Measurements from ENCODE around the gene EMP3. TPM values are rescaled to one million over a fixed set of nuclear protein-coding genes. Genes with fewer than 3 reads are reported as not detected.

EMP3 gene
- total and polyA plus RNA-seq, 2 of the 13 experiments (the other 11 are each of a cell fraction or from before 2014, with no cell fraction given), result 2.2 to 7.8 TPM

DNA sequence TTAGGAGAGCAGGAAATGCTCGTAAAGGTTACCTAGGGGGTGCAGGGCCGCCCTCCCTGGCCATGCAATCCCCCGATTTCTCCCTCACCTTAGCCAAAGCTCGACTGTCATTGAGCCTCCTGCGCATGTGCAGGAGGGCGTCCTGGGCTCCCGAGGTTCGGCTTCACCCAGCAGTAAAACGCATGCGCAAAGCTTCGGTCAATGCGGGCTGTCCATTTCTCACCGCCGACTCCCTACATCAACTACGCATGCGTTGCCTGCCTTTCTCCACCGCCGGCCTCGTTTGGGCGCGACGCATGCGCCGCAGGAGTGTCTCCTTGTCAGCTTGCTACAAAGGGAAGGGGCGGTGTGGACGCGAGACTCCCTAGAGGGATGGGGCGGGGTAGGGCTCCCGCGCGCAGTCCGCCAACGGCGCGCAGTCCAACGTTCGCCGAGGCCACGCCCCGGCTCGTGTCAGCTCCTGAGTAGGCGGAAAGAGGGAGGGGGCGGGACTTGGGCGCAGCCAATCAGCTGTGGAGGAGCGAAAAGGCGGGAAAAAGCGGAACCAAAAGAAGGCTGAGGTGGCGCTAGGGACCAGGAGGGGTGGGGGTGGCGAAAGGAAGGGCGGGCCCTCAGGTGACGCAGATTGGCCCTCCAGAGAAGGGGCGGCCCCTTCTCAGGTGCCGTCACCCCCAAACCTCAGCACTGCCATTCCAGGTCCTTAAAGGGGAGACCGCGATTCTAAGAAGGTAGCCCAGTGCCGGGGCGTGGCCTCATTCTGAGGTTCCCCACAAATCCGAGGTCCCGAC is 38.7 kb downstream of the EMP3 start, which contains the start of the genes SYNGR4 and TMEM143 (continued):
- TF ChIP-seq AGO2 (optimal IDR thresholded peaks at IDR 0.05; ENCODE audit: low read depth, low read length) (peak; percentile 28), GFI1 (CRISPR knock-in tag; IDR thresholded peaks at IDR 0.05; ENCODE audit: borderline replicate concordance) (no peak), CREM (IDR thresholded peaks at IDR 0.05) (no peak), CREM (CRISPR knock-in tag; IDR thresholded peaks at IDR 0.05) (no peak), MXI1 (IDR thresholded peaks at IDR 0.05; ENCODE audit: borderline replicate concordance, low read depth, low read length) (no peak; the same call in 2 of the 3 replicates), ZNF296 (CRISPR knock-in tag; conservative IDR thresholded peaks at IDR 0.05) (no peak), ADNP (CRISPR knock-in tag; IDR thresholded peaks at IDR 0.05) (no peak)
- TF ChIP-seq, protein P1, sequence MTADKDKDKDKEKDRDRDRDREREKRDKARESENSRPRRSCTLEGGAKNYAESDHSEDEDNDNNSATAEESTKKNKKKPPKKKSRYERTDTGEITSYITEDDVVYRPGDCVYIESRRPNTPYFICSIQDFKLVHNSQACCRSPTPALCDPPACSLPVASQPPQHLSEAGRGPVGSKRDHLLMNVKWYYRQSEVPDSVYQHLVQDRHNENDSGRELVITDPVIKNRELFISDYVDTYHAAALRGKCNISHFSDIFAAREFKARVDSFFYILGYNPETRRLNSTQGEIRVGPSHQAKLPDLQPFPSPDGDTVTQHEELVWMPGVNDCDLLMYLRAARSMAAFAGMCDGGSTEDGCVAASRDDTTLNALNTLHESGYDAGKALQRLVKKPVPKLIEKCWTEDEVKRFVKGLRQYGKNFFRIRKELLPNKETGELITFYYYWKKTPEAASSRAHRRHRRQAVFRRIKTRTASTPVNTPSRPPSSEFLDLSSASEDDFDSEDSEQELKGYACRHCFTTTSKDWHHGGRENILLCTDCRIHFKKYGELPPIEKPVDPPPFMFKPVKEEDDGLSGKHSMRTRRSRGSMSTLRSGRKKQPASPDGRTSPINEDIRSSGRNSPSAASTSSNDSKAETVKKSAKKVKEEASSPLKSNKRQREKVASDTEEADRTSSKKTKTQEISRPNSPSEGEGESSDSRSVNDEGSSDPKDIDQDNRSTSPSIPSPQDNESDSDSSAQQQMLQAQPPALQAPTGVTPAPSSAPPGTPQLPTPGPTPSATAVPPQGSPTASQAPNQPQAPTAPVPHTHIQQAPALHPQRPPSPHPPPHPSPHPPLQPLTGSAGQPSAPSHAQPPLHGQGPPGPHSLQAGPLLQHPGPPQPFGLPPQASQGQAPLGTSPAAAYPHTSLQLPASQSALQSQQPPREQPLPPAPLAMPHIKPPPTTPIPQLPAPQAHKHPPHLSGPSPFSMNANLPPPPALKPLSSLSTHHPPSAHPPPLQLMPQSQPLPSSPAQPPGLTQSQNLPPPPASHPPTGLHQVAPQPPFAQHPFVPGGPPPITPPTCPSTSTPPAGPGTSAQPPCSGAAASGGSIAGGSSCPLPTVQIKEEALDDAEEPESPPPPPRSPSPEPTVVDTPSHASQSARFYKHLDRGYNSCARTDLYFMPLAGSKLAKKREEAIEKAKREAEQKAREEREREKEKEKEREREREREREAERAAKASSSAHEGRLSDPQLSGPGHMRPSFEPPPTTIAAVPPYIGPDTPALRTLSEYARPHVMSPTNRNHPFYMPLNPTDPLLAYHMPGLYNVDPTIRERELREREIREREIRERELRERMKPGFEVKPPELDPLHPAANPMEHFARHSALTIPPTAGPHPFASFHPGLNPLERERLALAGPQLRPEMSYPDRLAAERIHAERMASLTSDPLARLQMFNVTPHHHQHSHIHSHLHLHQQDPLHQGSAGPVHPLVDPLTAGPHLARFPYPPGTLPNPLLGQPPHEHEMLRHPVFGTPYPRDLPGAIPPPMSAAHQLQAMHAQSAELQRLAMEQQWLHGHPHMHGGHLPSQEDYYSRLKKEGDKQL (CRISPR knock-in tag; IDR thresholded peaks at IDR 0.05; ENCODE audit: low read depth), result no peak
- TF ChIP-seq, protein P2, sequence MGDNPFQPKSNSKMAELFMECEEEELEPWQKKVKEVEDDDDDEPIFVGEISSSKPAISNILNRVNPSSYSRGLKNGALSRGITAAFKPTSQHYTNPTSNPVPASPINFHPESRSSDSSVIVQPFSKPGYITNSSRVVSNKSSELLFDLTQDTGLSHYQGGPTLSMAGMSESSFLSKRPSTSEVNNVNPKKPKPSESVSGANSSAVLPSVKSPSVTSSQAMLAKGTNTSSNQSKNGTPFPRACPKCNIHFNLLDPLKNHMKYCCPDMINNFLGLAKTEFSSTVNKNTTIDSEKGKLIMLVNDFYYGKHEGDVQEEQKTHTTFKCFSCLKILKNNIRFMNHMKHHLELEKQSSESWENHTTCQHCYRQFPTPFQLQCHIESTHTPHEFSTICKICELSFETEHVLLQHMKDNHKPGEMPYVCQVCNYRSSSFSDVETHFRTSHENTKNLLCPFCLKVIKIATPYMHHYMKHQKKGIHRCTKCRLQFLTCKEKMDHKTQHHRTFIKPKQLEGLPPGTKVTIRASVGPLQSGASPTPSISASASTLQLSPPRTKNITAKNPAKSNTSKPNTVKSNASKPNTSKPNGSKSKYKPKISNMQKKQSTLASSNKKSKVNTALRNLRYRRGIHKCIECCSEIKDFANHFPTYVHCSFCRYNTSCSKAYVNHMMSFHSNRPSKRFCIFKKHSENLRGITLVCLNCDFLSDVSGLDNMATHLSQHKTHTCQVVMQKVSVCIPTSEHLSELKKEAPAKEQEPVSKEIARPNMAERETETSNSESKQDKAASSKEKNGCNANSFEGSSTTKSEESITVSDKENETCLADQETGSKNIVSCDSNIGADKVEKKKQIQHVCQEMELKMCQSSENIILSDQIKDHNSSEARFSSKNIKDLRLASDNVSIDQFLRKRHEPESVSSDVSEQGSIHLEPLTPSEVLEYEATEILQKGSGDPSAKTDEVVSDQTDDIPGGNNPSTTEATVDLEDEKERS (CRISPR knock-in tag; IDR thresholded peaks at IDR 0.05), result no peak
- TF ChIP-seq, protein P3, sequence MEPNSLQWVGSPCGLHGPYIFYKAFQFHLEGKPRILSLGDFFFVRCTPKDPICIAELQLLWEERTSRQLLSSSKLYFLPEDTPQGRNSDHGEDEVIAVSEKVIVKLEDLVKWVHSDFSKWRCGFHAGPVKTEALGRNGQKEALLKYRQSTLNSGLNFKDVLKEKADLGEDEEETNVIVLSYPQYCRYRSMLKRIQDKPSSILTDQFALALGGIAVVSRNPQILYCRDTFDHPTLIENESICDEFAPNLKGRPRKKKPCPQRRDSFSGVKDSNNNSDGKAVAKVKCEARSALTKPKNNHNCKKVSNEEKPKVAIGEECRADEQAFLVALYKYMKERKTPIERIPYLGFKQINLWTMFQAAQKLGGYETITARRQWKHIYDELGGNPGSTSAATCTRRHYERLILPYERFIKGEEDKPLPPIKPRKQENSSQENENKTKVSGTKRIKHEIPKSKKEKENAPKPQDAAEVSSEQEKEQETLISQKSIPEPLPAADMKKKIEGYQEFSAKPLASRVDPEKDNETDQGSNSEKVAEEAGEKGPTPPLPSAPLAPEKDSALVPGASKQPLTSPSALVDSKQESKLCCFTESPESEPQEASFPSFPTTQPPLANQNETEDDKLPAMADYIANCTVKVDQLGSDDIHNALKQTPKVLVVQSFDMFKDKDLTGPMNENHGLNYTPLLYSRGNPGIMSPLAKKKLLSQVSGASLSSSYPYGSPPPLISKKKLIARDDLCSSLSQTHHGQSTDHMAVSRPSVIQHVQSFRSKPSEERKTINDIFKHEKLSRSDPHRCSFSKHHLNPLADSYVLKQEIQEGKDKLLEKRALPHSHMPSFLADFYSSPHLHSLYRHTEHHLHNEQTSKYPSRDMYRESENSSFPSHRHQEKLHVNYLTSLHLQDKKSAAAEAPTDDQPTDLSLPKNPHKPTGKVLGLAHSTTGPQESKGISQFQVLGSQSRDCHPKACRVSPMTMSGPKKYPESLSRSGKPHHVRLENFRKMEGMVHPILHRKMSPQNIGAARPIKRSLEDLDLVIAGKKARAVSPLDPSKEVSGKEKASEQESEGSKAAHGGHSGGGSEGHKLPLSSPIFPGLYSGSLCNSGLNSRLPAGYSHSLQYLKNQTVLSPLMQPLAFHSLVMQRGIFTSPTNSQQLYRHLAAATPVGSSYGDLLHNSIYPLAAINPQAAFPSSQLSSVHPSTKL (CRISPR knock-in tag; IDR thresholded peaks at IDR 0.05), result no peak
